ENCODE data around the gene AFF3.

GRCh38 chr2:99850084-99850710, 292.2 kb downstream of the AFF3 start:
- TF ChIP-seq CTCF (IDR thresholded peaks at IDR 0.05) (peak in 1 of 4 donors; percentile 25), POLR2A (IDR thresholded peaks at IDR 0.05) (no peak)

All from right lobe of liver (tissue), 4 donors.